Measurements from ENCODE around the gene PTPRR. TPM values are rescaled to one million over a fixed set of nuclear protein-coding genes. Genes with fewer than 3 reads are reported as not detected.

The PTPRR gene
- total RNA-seq, 1 donor from 2014 or later = 15.5 TPM

DNA sequence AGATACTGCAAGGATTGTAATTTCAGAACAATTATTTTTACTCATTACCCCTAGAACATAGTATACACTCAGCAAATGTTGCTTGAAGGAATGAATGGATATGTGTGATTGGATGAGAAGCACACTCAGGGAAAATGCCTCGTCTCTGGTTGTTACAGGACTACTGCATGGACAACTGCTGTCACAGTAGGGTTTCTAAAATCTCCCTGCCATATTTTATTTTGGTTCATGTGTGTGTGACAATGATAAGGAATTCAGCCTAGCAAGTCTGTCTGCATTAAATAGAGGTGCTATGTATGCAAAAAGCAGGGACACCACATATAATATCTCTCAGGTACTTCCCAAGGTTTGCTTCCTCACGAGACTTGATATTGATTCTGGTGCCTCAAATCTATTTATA lies 1.4 kb downstream of the PTPRR start:
- DNase-seq (ENCODE audit: low read depth) = no peak

DNA sequence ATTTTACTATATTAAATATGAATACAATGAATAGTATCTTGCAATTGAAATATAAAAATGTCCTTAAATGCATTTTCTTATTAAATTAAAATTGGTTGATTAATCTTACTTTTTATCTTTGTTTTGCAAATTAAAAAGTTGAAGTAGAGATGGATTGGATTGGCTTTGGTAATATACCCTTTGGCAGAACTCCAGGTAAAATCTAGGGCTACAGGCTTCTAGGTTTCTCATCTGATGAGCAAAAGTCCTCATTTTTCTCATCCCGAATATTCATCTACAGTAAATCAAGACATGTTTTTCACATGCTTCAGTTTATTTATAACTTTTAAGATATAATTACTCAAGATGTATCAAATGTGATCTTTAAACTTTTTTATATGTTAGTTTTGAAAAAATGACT lies 2.2 kb downstream of the PTPRR start:
- DNase-seq (ENCODE audit: low read depth) = no peak

DNA sequence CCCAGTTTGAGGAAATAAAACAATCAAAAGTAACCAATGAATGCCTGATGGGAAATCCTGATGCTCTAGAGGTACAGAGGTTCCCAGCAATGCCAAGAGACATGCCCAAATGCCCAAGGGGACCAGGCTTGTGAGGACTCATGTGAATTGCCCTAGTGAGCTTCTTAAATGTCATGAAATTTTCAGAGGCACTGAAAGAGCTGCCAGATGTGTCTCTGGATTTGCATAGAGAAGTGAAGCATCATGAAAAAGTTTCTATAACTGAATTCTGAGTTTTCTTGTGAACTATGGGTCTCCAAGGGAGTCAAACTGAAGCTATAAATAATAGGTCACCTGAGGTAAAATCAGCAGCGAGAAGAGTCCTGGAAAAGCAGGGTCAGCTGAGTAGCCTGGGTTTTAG lies 9.9 kb downstream of the PTPRR start:
- DNase-seq (ENCODE audit: low read depth) = no peak

DNA sequence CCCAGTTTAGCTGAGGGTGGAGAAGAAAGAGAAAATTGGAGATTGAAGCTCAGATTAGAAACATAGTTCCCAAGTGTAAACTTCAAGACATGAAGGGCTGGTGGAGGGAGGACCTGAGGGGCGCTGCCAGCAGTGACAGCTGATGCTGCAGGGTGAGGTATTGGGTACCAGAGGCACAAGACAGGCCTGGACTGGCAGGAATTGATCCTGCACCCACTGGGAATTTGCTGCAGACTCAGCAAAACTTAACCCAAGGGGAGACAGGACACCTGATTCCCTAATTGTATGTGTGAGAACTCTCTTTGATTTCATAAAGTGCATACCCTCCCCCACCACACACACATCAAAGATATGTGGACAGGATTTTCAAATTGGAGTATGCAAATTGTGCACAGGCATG lies 11.6 kb downstream of the PTPRR start:
- no peak for DNase-seq (ENCODE audit: low read depth)

DNA sequence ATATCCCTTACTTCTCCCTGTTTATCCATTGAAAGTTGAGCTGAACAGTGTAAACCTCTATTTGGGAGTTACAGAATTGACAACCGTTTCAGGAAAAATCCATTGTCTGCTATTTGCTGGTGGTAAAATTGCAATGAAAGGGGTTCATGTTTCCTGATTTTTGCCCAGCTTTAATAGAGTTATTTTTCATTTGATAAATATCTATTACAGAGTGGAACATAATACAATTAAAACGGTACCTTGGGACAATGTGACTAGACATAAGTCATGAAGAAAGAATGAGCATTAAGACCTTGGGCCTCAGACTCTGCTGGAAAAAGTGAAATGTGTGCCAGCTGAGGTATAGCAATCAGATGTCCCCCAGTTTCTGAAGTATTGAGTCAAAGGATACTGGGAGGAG lies 13.1 kb downstream of the PTPRR start:
- no peak for DNase-seq (ENCODE audit: low read depth)

DNA sequence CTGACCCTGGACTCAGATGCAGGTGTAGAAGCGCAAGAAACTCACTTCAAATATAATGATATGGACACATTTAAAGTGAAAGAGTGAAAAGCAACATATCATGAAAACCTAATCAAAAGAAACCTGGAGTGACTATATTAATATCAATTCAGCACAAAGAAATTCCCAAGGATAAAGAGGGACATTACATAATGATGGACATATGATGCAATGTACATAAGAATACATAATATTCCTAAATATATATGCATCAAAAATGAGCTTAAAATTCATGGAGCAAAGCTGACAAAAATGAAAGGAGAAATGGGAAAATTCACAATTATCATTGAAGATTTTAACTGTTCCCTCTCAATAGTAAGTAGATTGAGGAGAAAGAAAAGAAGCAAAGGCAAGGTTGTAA lies 24.6 kb downstream of the PTPRR start:
- DNase-seq (ENCODE audit: low read depth) = no peak

DNA sequence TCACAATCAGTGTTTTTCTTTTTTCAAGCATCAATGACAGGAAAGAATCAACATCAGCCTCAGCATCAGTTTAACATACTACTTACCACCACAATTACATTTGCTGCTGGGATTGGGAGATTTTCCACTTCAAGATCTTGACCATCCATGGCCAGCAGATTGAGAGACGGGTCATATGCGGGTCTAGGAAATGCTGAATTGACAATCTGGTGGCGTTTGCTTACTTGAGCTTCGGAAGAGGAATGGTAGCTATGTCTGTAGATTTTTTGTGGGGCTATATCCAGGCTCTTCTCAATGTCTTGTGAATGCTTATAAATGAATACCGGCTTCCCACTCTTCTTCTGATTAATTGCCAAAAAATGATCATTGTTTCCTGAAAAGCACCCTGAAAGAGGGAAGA lies 27.9 kb downstream of the PTPRR start:
- no peak for DNase-seq (ENCODE audit: low read depth)

DNA sequence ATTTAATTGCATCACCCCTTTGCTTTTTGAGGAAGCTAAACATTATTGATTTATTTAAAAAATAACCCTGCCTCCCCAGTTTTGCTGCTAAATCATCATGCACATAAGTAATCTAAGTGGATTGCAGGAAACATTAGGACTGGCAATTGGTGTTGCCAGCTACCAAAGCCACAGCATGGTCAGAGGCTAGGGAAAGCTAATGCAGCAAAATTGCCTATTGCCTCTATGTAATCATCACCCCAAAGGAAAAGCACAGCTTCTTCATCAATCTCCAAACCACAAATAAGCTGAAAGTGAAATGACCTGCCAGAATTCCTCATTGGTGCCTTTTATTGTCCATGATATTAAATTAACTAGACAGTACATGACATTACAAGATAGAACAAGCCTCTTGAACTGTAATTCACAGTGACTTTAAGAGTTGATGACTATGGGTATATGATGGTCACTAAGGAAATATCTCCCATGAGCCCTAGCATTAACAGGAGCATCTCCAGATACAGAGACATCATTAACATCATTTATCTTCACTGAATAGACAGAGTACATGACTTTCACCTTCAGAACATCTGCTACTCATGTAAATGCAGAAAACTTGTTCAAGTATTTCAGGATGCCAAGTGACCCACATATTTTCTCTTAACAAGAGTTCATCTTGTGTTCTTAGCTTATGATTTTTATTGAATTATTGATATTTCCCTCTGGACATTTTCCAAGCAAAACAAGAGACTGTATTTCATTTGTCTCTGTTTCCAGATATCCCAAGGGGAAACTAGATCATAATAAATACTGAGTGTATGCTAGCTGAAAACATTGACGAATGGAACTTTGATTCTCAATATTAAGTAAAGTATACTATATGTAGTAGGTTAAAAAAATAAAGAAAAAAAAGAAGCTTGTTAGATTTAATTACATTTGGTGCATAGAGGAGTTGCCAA lies 29.4 kb downstream of the PTPRR start:
- DNase-seq (ENCODE audit: low read depth) = no peak

DNA sequence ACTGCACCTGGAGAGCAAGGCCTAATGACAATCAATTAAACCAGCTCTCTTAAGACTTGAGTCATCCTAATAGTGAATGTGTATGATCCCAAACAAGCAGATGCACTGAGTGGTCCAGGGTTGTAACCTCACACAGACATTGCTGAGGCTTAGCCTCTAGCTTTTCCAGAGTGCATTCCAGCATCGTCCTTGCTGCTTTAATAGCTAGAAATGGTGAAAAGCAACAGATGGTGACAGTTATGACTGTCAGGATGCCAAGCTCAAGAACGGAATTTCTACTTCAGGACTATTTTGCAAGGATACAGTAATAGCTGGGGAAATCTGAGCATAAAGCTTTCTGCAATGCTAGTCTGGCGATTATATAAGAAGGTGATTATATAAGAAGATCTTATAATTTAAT lies 34.6 kb downstream of the PTPRR start:
- DNase-seq (ENCODE audit: low read depth) = peak; percentile 58

DNA sequence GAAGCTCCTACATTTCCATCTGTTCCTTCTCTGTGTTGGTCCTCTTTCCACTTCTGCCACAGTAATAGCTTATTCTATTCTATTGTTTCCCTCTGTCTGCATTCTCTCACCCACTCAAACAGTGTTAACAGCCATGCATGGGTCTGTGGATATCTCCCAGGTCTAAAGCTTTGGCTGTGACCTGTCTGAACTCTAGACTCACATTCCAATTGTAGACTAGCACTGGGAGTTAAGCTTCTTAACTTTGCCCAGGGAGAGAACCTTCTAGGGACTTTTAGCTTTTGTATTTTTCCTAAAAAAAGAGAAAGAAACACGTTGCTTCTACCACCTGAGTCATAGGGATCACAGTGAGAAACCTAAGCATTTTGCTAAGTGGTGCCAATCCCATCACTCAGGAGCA lies 36.7 kb downstream of the PTPRR start:
- no peak for DNase-seq (ENCODE audit: low read depth)

DNA sequence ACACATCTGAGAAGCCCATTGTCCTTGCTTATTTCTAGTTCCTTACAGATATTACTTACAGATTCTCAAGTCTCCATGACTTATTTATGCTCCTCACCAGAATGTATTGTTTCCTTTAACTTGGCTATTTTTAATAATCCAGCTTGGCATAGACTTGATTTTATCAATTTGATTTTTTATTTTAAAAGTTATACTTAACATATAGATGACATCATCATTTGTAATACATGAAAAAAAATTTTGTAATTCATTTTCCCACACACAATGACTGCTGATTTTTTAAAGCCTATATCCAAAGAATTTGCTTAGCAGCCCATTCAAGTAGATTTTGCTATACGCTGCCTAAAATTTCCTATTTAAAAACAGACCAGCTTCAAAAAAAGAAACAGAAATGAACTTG lies 39.8 kb downstream of the PTPRR start:
- no peak for DNase-seq (ENCODE audit: low read depth)

DNA sequence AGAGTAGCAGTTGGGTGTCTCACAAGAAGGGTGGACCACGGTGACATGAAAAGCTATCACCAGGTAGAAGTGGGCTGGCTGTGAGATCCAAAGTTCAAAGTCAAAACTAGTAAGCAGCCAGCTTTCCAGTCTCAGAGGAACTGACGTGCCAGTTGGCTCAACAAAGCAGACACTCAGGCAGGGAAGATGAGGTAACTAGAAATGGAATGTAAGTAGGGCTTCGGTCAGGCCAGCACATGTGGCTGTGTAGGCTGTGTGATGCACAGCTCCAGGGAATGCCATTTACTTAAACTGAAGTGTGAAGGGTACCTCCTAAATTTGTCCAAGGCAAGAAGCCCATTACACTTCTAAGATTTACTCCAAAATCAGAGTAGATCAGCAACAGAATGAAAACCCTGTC lies 43.6 kb downstream of the PTPRR start:
- DNase-seq (ENCODE audit: low read depth) = peak; percentile 35

DNA sequence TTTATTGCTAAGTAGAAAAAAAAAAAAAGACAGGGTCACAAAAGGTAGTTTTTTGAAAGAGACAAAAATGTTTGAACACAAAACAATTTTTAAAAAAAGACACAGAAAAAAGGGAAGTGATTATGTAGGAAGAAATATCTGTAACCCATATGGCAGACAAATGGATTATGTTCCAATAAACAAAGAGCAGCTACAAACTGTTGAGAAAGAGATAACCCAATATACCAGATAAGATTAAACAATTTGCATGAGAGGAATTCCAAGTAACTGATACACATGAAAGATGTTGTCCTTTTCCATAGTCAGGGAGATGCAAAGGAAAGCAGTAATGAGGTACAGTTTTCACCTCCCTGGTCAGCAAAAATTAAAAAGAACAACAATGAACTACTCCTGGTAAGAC lies 44.9 kb downstream of the PTPRR start:
- DNase-seq (ENCODE audit: low read depth) = no peak

DNA sequence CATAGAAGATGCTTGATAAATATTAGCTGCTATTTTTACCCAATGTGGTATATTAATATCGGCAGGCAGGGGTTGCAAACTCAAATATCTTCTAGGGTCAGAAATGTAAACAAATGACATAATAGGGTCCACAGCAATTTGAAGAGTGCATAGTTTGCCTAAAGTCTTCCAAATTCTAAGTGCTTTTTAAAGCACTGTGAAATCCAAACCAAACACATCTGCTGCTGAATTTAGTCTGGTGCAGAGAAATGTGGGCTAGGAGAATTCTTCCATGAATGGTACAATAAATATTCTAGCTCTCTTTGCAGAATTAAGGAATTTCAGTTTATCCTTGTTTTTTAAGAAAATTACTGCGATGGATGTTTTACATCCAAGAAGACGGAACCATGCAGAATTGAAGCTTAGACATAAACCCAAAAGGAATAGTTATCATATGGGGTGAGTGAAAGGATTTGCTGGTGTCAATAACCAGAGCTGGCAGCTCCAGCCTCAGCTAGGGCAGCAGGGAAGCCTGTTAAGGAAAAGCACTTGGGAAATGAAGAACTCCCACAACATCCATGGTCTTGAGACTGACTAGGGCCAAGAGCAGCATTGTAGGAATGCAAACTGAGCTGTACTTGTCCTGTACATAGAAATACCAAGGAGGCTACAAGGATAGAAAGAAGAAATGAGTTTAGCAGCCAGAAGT lies 65.5 kb downstream of the PTPRR start:
- peak; percentile 19 for DNase-seq (ENCODE audit: low read depth)

DNA sequence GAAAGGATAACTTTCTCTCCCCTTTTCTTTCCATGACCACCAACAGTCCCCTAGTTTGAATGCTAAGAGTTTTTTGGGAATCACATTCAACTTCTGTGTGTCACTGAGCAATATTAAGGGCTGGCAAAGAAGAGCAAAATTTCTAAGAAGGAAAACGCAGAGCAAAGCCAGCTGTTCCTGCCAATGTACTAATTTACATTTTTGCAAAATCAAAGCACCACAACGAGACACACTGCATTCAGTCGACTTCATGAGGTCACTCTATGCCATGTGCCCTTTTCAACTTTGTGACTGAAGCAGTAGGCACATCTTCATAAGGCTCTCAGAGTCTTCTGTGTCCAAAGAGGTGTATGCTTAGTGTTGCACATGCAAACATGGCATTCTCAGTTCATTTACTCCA lies 66.4 kb downstream of the PTPRR start:
- DNase-seq (ENCODE audit: low read depth) = peak; percentile 41

DNA sequence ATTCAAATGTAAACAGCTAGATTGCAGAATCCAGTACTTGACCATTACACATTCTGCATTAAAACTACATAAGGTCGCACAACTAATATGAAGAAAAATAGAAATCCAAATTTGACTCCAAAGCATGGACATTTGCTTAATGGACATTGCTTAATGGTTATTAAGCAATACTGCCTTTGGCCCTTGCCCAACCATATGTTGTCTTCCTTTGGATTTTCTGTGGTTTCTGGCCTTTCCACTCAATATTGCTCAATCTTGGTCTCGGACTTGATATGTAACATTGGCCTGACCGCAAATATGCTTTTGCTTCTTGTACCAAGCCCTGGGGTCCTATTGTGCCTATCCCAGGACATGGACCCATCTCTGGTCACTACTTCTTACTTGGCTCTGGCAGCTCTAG lies 67.2 kb downstream of the PTPRR start:
- DNase-seq (ENCODE audit: low read depth) = peak; percentile 73

DNA sequence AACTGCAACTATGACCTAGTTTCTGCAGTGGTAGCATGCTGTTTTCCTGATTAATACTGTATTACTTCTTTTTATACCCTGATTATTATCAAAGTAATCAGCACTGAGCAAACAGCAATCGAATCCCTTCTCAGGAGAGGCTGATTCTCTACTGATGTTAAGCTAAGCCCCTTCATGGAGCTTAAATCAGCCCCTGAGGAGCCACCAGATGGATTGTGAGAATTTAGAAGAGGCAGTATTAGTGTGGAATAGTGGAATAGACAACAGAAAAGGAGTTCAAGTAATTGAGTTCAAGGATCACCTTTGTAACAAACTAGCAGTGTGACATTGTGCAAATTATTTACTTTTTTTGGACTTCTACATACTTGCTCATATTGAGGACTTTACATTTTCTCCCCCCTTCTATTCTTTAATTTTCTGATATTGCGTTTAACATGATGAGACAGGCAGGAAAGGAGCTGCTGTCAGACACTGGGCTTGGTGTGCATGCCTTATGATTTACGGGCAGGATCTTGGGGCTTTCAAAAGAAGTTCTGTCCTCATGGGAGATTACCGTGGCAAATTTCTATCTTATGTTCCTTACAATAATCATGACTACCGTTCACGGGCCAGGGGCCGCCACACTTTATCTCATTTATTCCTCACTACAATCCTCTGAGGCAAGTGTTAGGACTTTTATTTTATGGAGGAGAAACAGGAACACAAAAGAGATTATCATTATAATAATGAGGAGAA lies 68.0 kb downstream of the PTPRR start:
- no peak for DNase-seq (ENCODE audit: low read depth)

DNA sequence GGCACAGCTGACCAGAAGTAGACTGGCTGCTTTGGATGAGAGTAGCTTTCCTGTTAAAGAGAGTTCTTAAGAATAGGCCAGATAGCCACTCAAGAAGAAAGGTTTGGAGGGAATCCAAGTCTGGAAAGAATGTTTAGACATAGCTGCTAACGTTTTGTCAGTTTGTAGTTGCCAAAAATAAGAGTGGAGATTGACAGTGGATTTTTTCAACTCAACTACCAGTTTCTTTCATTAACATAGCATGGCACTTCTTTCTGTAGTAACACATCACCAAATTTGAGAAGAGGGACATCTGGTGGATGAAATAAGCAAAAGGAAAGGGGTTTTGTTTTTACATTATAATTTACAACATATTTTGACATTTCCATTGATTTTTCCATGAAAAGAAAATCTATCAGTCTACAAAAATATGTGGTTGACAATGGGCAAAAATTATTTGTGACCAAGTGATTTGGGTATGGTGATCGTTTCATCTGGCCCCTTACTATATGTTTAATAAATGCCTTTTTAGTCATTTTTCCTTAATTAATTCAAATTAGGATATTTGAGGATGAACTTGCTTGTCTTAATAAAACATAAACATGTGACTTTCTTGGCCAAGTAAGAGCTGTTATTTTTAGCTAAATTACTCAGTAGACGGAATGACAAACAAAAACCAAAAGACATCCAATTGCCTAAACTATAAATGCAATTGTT lies 71.1 kb downstream of the PTPRR start:
- peak; percentile 58 for DNase-seq (ENCODE audit: low read depth)

DNA sequence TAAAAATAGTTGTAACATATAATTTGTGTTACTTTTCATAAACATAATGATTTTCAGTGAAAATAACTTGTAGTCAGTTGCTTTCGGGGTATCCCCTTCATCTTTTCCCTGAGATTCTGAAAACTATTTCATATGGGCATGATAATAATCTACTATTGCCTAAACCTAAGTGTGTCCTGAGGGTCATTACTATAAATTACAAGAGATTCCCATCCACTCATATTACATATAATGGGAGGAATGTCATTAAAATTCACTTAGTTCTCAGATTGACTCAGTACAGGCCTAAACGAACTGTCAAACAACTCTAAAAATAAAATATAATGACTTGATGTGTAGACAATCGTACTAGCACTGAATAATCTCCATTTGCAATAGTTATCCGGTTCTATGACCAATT lies 72.7 kb downstream of the PTPRR start:
- no peak for DNase-seq (ENCODE audit: low read depth)

DNA sequence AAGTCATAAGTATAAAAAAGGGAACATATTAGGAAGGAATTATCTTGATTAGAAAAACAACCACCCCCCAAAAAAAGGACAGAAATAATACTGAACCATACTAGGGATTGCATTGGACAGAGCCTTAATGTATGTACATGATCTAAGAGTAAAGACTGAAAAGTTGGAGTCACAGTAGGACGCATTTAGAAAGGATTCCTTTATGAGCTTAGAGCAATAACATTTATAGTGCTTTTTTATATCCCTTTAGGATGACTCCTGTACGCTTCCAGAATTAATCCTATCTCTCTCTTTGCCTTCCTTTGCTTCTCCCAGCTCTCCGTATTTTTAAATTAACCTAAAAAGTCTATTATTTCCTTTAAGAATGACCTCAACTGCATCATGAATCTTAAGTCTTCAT lies 75.3 kb downstream of the PTPRR start:
- DNase-seq (ENCODE audit: low read depth) = no peak

DNA sequence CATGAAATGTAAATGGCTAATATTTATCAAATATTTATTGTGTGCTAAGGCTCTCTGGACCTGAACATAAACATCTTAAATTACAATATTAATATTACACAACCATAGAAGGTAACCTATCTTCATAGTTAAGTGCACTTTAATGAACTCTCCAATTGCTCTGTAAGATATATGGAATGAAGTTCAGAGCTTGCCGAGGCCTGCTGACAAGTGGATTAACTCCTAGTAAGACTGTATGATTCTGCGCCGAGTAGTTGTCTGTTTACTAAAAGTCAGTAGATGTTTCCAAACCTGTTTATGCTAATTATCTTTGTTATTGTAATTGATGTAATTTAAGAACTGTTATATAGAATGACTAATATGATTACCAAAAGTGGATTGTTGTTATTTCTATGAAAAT lies 77.2 kb downstream of the PTPRR start:
- DNase-seq (ENCODE audit: low read depth) = no peak
